Breast epithelium (tissue), 3 donors: ENCODE data around the gene PIP4K2C.

Source experiments
- POLR2A ChIP-seq: fragments of 450-650 bp; IDR thresholded peaks from one replicate; pipeline ENCODE4 v1.6.1; 2016; ENCODE audit warnings: antibody characterized with exemption, mild to moderate bottlenecking, moderate library complexity
- TF ChIP-seq, protein P1 (sequence below), 3 donors: fragments of 450-650 bp; IDR thresholded peaks; one replicate each; pipeline ENCODE4 v1.5.1; 2016 to 2017; ENCODE audit warnings: antibody characterized with exemption in 3 of 3, mild to moderate bottlenecking in 3 of 3, moderate library complexity in 3 of 3

DNA sequence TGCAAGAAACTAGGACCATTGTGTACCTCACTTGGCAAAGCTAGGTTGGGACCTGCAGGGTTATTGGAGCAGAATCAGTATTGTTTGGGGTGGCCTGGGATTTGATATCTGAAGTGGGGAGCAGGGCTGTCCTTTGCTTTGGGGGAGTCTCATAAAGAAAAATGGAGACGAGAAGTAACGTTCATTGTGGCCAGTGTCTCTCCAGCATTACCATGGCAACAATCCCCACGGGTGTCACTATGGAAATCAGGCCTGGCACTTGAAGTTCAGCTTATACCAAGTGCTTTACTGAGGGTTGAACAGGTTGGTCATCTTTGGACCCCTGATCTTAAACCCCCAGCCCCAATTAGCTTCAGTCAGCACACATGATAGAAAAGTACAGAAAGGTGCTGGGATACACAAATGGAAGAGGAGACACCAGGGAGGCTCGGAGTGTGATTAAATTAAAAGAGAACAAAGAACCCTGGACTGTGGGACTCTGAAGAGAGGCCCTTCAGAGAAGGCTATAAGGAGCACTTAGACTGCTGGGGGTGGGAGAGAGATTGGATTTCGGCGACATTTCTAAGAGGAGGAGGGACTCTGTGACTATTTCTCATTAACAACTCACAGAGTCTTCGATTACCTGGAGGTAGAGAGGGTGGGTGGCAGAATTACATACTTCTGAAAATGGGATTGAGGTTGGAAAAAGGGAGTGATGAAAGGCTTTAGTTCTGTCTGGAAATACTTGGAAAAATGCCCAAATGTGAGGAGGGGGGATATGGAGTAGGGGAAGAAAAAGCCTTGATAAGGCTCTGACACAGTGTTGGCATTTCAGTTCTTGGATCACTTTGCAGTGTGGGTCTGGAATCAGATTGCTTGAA lies 37.4 kb upstream of the PIP4K2C start:
- no peak for TF ChIP-seq POLR2A
- TF ChIP-seq, protein P1, sequence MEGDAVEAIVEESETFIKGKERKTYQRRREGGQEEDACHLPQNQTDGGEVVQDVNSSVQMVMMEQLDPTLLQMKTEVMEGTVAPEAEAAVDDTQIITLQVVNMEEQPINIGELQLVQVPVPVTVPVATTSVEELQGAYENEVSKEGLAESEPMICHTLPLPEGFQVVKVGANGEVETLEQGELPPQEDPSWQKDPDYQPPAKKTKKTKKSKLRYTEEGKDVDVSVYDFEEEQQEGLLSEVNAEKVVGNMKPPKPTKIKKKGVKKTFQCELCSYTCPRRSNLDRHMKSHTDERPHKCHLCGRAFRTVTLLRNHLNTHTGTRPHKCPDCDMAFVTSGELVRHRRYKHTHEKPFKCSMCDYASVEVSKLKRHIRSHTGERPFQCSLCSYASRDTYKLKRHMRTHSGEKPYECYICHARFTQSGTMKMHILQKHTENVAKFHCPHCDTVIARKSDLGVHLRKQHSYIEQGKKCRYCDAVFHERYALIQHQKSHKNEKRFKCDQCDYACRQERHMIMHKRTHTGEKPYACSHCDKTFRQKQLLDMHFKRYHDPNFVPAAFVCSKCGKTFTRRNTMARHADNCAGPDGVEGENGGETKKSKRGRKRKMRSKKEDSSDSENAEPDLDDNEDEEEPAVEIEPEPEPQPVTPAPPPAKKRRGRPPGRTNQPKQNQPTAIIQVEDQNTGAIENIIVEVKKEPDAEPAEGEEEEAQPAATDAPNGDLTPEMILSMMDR (IDR thresholded peaks at IDR 0.05) = no peak
